WTC11 (cell line): ENCODE results near the gene TMEM140. TPM values are rescaled to one million over a fixed set of nuclear protein-coding genes. Genes with fewer than 3 reads are reported as not detected.

ENCODE experiments used
- ATAC-seq: fragments of 200-7000 bp; cut with Tn5 transposase; 2 replicates; pipeline ENCODE4 v1.10.0; 2021; ENCODE audit warnings: mild to moderate bottlenecking, moderate library complexity
- CTCF ChIA-PET: fragments of 300-600 bp; sonication (Branson Sonifier 250); formaldehyde crosslinking; loops from one replicate; lab custom pipeline; 2021; ENCODE audit warnings: antibody characterized with exemption; lab: Charles Lee
- POLR2A ChIA-PET: fragments of 350-600 bp; sonication (Branson Sonifier 250); formaldehyde crosslinking; loops from one replicate; lab custom pipeline; 2021; ENCODE audit warnings: antibody characterized with exemption; lab: Charles Lee
- DNase-seq: peaks from one replicate; pipeline ENCODE4 v3.0.0; 2021; ENCODE audit warnings: low spot score
- H3K27ac Mint-ChIP-seq: 2 replicates; pipeline ENCODE4 v1.8.0; 2021; ENCODE audit warnings: mixed read lengths
- H3K27me3 Mint-ChIP-seq: 2 replicates; pipeline ENCODE4 v1.8.0; 2021; ENCODE audit warnings: low read depth, mild to moderate bottlenecking, moderate library complexity, mixed read lengths
- H3K36me3 Mint-ChIP-seq: 2 replicates; pipeline ENCODE4 v1.8.0; 2021; ENCODE audit warnings: mixed read lengths
- H3K4me1 Mint-ChIP-seq: 2 replicates; pipeline ENCODE4 v1.8.0; 2022; ENCODE audit warnings: mixed read lengths
- H3K4me3 Mint-ChIP-seq: 2 replicates; pipeline ENCODE4 v1.8.0; 2021; ENCODE audit warnings: mild to moderate bottlenecking, moderate library complexity, mixed read lengths
- H3K9me3 Mint-ChIP-seq: 2 replicates; pipeline ENCODE4 v1.8.0; 2021; ENCODE audit warnings: mixed read lengths
- ESRRA ChIP-seq: sonication (generic); formaldehyde crosslinking; IDR thresholded peaks from 2 replicates; pipeline ENCODE4 v1.8.1; 2022; ENCODE audit warnings: mild to moderate bottlenecking, missing genetic modification reagents, borderline replicate concordance
- FOXK1 ChIP-seq: sonication (generic); formaldehyde crosslinking; IDR thresholded peaks from 2 replicates; pipeline ENCODE4 v1.8.0; 2022; ENCODE audit warnings: mild to moderate bottlenecking, moderate library complexity, missing genetic modification reagents
- GTF2I ChIP-seq: fragments of 250-450 bp; sonication (Bioruptor Pico); conservative IDR thresholded peaks from 2 replicates; pipeline ENCODE4 v1.4.0; 2021; ENCODE audit warnings: mild to moderate bottlenecking
- MYBL2 ChIP-seq: sonication (generic); formaldehyde crosslinking; IDR thresholded peaks from 2 replicates; pipeline ENCODE4 v1.8.1; 2023; ENCODE audit warnings: mild to moderate bottlenecking, moderate library complexity, missing genetic modification reagents
- NFE2L1 ChIP-seq: sonication (generic); formaldehyde crosslinking; IDR thresholded peaks from 2 replicates; pipeline ENCODE4 v1.8.1; 2023; ENCODE audit warnings: missing genetic modification reagents
- NR3C1 ChIP-seq: sonication (generic); formaldehyde crosslinking; conservative IDR thresholded peaks from 2 replicates; pipeline ENCODE4 v1.8.1; 2023; ENCODE audit warnings: low read depth, mild to moderate bottlenecking, missing genetic modification reagents
- RORB ChIP-seq: fragments of 250-450 bp; sonication (Bioruptor Pico); IDR thresholded peaks from 2 replicates; pipeline ENCODE4 v1.9.0; 2021; ENCODE audit warnings: mild to moderate bottlenecking
- SOX15 ChIP-seq: fragments of 250-450 bp; sonication (Bioruptor Pico); IDR thresholded peaks from 2 replicates; pipeline ENCODE4 v1.9.0; 2021; ENCODE audit warnings: mild to moderate bottlenecking
- ZNF138 ChIP-seq: sonication (generic); formaldehyde crosslinking; conservative IDR thresholded peaks from 2 replicates; pipeline ENCODE4 v1.8.1; 2022; ENCODE audit warnings: mild to moderate bottlenecking, moderate library complexity, missing genetic modification reagents
- ZNF232 ChIP-seq: sonication (generic); formaldehyde crosslinking; IDR thresholded peaks from 2 replicates; pipeline ENCODE4 v1.8.0; 2022; ENCODE audit warnings: mild to moderate bottlenecking, missing genetic modification reagents
- ZNF317 ChIP-seq: sonication (generic); formaldehyde crosslinking; IDR thresholded peaks from 2 replicates; pipeline ENCODE4 v1.8.1; 2023; ENCODE audit warnings: low read depth, mild to moderate bottlenecking, moderate library complexity, missing genetic modification reagents, borderline replicate concordance
- ZNF671 ChIP-seq: fragments of 250-450 bp; sonication (Bioruptor Pico); IDR thresholded peaks from 2 replicates; pipeline ENCODE4 v1.8.0; 2021; ENCODE audit warnings: mild to moderate bottlenecking
- total RNA-seq: library from RNA; stranded (reverse); gene quantifications from 3 replicates; pipeline ENCODE4 v1.2.3, GENCODE V29; 2021
- TF ChIP-seq, protein P1 (sequence below): sonication (generic); formaldehyde crosslinking; IDR thresholded peaks from 2 replicates; pipeline ENCODE4 v1.8.1; 2023; ENCODE audit warnings: mild to moderate bottlenecking, moderate library complexity, missing genetic modification reagents
- TF ChIP-seq, protein P2 (sequence below): sonication (generic); formaldehyde crosslinking; IDR thresholded peaks from 2 replicates; pipeline ENCODE4 v1.8.0; 2023; ENCODE audit warnings: missing genetic modification reagents
- TF ChIP-seq, protein P3 (sequence below): fragments of 250-450 bp; sonication (Bioruptor Pico); IDR thresholded peaks from 2 replicates; pipeline ENCODE4 v1.9.0; 2021; ENCODE audit warnings: mild to moderate bottlenecking
- TF ChIP-seq, protein P4 (sequence below): sonication (generic); formaldehyde crosslinking; IDR thresholded peaks from 2 replicates; pipeline ENCODE4 v1.8.1; 2023; ENCODE audit warnings: mild to moderate bottlenecking, missing genetic modification reagents
- TF ChIP-seq, protein P5 (sequence below): sonication (generic); formaldehyde crosslinking; IDR thresholded peaks from 2 replicates; pipeline ENCODE4 v1.8.1; 2022; ENCODE audit warnings: missing genetic modification reagents, borderline replicate concordance
- TF ChIP-seq, protein P6 (sequence below): sonication (generic); formaldehyde crosslinking; IDR thresholded peaks from 2 replicates; pipeline ENCODE4 v1.8.0; 2023; ENCODE audit warnings: mild to moderate bottlenecking, missing genetic modification reagents
- TF ChIP-seq, protein P7 (sequence below): sonication (generic); formaldehyde crosslinking; IDR thresholded peaks from 2 replicates; pipeline ENCODE4 v1.8.1; 2022; ENCODE audit warnings: low read depth, mild to moderate bottlenecking, moderate library complexity, missing genetic modification reagents, borderline replicate concordance
- TF ChIP-seq, protein P8 (sequence below): sonication (generic); formaldehyde crosslinking; IDR thresholded peaks from 2 replicates; pipeline ENCODE4 v1.8.1; 2023; ENCODE audit warnings: mild to moderate bottlenecking, missing genetic modification reagents, moderate library complexity
- TF ChIP-seq, protein P9 (sequence below): fragments of 250-450 bp; sonication (Bioruptor Pico); IDR thresholded peaks from 2 replicates; pipeline ENCODE4 v1.9.0; 2021; ENCODE audit warnings: mild to moderate bottlenecking

The TMEM140 gene
- total RNA-seq, 1 experiment from 2014 or later, result not detected

DNA sequence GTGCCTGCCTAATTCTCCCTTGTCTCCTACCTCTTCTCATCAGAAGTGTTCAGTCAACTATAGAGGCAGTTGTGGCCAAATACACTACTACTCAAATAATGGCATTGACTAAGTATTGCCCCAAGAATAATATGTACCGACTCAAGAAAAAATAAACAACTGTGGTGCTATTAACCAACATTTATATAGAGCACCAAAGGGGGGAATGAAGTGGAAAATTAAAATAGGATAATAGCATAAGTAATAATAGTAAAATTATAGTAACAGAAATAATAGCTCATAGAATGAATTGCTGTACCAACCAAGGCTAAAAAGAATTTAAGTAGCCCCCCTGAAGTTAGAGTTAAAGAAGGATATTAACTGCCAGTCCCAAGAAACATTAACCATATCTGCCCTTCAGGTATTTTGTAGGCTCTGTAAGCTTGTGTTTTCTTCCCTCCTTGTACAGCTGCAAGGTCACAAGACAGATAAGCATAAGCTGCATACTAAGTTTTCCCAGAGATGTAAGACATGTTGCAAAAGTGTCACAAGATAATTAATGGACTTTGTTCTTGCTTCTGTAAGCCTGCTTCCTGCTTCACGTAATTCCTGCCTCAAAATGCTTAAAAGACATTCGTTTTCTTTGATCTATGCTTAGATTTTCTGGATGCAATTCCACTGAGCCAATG lies 33.5 kb downstream of the TMEM140 start:
- no peak for DNase-seq
- peaks cover 66% of the 10 kb centered on the region for H3K36me3 Mint-ChIP-seq
- CTCF ChIA-PET, result no interaction called here

DNA sequence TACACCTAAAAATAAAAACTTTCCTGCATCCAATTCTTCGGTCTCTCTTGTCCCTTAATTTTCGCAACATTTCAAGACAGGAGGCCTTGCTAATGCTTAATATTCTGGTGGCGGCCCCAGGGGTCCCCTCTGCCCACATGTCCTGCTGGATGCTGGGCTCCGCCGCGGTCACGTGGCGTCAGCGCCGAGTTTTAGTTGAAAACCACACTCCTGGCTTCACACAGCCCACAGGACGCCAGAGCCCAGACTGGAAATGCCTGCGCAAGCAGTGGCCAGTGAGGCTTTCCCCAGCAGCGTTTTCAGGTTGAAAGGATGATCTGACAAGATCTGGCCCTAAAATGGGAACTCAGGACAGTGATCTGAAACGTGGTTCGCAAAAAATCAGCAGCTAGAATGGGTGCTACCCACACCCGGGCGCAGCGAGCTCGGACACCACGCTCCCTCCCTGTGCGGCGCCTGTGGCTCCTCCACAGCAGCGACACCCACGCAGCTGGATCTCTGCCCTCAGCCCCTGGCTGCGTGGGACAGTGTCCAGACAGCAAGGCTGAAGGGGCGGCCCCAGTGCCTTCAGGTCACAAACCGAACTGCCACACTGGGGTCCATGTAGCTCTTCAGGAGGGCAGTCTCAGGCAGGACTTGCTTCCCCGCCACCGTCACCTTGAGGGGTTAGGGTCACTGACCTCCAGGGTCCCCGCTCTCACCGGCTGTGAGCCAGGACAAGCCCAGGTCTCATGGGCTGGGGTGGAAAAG lies 34.2 kb downstream of the TMEM140 start:
- ATAC-seq (no peak), DNase-seq (no peak)
- Mint-ChIP-seq H3K36me3 (peaks cover 68% of the 10 kb centered on the region), H3K27ac (no peak overlapping the region), H3K4me3 (no peak overlapping the region), H3K4me1 (peaks cover 12% of the 10 kb centered on the region), H3K27me3 (no peaks in the 10 kb centered on the region), H3K9me3 (peaks cover 51% of the 10 kb centered on the region)
- CTCF ChIA-PET, result no interaction called here
- POLR2A ChIA-PET, result no interaction called here
- no peak for TF ChIP-seq ZNF671
- TF ChIP-seq SOX15 (CRISPR knock-in tag), result no peak
- TF ChIP-seq, protein P1, sequence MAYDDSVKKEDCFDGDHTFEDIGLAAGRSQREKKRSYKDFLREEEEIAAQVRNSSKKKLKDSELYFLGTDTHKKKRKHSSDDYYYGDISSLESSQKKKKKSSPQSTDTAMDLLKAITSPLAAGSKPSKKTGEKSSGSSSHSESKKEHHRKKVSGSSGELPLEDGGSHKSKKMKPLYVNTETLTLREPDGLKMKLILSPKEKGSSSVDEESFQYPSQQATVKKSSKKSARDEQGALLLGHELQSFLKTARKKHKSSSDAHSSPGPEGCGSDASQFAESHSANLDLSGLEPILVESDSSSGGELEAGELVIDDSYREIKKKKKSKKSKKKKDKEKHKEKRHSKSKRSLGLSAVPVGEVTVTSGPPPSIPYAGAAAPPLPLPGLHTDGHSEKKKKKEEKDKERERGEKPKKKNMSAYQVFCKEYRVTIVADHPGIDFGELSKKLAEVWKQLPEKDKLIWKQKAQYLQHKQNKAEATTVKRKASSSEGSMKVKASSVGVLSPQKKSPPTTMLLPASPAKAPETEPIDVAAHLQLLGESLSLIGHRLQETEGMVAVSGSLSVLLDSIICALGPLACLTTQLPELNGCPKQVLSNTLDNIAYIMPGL (CRISPR knock-in tag), result no peak
- TF ChIP-seq RORB (CRISPR knock-in tag), result no peak
- TF ChIP-seq ZNF138 (CRISPR knock-in tag), result no peak
- TF ChIP-seq, protein P2, sequence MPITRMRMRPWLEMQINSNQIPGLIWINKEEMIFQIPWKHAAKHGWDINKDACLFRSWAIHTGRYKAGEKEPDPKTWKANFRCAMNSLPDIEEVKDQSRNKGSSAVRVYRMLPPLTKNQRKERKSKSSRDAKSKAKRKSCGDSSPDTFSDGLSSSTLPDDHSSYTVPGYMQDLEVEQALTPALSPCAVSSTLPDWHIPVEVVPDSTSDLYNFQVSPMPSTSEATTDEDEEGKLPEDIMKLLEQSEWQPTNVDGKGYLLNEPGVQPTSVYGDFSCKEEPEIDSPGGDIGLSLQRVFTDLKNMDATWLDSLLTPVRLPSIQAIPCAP, result no peak
- TF ChIP-seq, protein P3, sequence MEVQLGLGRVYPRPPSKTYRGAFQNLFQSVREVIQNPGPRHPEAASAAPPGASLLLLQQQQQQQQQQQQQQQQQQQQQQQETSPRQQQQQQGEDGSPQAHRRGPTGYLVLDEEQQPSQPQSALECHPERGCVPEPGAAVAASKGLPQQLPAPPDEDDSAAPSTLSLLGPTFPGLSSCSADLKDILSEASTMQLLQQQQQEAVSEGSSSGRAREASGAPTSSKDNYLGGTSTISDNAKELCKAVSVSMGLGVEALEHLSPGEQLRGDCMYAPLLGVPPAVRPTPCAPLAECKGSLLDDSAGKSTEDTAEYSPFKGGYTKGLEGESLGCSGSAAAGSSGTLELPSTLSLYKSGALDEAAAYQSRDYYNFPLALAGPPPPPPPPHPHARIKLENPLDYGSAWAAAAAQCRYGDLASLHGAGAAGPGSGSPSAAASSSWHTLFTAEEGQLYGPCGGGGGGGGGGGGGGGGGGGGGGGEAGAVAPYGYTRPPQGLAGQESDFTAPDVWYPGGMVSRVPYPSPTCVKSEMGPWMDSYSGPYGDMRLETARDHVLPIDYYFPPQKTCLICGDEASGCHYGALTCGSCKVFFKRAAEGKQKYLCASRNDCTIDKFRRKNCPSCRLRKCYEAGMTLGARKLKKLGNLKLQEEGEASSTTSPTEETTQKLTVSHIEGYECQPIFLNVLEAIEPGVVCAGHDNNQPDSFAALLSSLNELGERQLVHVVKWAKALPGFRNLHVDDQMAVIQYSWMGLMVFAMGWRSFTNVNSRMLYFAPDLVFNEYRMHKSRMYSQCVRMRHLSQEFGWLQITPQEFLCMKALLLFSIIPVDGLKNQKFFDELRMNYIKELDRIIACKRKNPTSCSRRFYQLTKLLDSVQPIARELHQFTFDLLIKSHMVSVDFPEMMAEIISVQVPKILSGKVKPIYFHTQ (CRISPR knock-in tag), result no peak
- TF ChIP-seq, protein P4, sequence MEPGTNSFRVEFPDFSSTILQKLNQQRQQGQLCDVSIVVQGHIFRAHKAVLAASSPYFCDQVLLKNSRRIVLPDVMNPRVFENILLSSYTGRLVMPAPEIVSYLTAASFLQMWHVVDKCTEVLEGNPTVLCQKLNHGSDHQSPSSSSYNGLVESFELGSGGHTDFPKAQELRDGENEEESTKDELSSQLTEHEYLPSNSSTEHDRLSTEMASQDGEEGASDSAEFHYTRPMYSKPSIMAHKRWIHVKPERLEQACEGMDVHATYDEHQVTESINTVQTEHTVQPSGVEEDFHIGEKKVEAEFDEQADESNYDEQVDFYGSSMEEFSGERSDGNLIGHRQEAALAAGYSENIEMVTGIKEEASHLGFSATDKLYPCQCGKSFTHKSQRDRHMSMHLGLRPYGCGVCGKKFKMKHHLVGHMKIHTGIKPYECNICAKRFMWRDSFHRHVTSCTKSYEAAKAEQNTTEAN (CRISPR knock-in tag), result no peak
- TF ChIP-seq, protein P5, sequence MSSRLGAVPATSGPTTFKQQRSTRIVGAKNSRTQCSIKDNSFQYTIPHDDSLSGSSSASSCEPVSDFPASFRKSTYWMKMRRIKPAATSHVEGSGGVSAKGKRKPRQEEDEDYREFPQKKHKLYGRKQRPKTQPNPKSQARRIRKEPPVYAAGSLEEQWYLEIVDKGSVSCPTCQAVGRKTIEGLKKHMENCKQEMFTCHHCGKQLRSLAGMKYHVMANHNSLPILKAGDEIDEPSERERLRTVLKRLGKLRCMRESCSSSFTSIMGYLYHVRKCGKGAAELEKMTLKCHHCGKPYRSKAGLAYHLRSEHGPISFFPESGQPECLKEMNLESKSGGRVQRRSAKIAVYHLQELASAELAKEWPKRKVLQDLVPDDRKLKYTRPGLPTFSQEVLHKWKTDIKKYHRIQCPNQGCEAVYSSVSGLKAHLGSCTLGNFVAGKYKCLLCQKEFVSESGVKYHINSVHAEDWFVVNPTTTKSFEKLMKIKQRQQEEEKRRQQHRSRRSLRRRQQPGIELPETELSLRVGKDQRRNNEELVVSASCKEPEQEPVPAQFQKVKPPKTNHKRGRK (CRISPR knock-in tag), result no peak
- TF ChIP-seq FOXK1 (CRISPR knock-in tag), result no peak

More for the DNA sequence above, 33.5 kb downstream of the TMEM140 start:
- POLR2A ChIA-PET, result no interaction called here
- Mint-ChIP-seq H3K9me3 (peaks cover 51% of the 10 kb centered on the region), H3K4me1 (peaks cover 18% of the 10 kb centered on the region), H3K27me3 (no peaks in the 10 kb centered on the region), H3K4me3 (no peak overlapping the region), H3K27ac (no peak overlapping the region)
- ATAC-seq, result no peak
- TF ChIP-seq, protein P6, sequence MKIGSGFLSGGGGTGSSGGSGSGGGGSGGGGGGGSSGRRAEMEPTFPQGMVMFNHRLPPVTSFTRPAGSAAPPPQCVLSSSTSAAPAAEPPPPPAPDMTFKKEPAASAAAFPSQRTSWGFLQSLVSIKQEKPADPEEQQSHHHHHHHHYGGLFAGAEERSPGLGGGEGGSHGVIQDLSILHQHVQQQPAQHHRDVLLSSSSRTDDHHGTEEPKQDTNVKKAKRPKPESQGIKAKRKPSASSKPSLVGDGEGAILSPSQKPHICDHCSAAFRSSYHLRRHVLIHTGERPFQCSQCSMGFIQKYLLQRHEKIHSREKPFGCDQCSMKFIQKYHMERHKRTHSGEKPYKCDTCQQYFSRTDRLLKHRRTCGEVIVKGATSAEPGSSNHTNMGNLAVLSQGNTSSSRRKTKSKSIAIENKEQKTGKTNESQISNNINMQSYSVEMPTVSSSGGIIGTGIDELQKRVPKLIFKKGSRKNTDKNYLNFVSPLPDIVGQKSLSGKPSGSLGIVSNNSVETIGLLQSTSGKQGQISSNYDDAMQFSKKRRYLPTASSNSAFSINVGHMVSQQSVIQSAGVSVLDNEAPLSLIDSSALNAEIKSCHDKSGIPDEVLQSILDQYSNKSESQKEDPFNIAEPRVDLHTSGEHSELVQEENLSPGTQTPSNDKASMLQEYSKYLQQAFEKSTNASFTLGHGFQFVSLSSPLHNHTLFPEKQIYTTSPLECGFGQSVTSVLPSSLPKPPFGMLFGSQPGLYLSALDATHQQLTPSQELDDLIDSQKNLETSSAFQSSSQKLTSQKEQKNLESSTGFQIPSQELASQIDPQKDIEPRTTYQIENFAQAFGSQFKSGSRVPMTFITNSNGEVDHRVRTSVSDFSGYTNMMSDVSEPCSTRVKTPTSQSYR (CRISPR knock-in tag), result no peak
- TF ChIP-seq, protein P7, sequence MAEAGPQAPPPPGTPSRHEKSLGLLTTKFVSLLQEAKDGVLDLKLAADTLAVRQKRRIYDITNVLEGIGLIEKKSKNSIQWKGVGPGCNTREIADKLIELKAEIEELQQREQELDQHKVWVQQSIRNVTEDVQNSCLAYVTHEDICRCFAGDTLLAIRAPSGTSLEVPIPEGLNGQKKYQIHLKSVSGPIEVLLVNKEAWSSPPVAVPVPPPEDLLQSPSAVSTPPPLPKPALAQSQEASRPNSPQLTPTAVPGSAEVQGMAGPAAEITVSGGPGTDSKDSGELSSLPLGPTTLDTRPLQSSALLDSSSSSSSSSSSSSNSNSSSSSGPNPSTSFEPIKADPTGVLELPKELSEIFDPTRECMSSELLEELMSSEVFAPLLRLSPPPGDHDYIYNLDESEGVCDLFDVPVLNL (CRISPR knock-in tag), result no peak
- TF ChIP-seq, protein P8, sequence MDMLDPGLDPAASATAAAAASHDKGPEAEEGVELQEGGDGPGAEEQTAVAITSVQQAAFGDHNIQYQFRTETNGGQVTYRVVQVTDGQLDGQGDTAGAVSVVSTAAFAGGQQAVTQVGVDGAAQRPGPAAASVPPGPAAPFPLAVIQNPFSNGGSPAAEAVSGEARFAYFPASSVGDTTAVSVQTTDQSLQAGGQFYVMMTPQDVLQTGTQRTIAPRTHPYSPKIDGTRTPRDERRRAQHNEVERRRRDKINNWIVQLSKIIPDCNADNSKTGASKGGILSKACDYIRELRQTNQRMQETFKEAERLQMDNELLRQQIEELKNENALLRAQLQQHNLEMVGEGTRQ (CRISPR knock-in tag), result no peak
- no peak for TF ChIP-seq GTF2I (CRISPR knock-in tag)
- no peak for TF ChIP-seq ZNF317
- no peak for TF ChIP-seq MYBL2 (CRISPR knock-in tag)
- TF ChIP-seq ZNF232 (CRISPR knock-in tag), result no peak
- no peak for TF ChIP-seq NFE2L1
- TF ChIP-seq RORB (CRISPR knock-in tag), result no peak
- TF ChIP-seq NR3C1 (CRISPR knock-in tag), result no peak
- TF ChIP-seq, protein P9, sequence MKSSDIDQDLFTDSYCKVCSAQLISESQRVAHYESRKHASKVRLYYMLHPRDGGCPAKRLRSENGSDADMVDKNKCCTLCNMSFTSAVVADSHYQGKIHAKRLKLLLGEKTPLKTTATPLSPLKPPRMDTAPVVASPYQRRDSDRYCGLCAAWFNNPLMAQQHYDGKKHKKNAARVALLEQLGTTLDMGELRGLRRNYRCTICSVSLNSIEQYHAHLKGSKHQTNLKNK (CRISPR knock-in tag), result no peak
- no peak for TF ChIP-seq ESRRA (CRISPR knock-in tag)
